Body of pancreas (tissue), 4 donors: ENCODE results near the gene TAF13. TPM values are rescaled to one million over a fixed set of nuclear protein-coding genes. Genes with fewer than 3 reads are reported as not detected.
A peak's percentile ranks its signal among the peaks of the same experiment; 100 is the strongest.
"Not testable (repeated sequence)": the region's sequence is repeated elsewhere in the genome, so short reads cannot be mapped to it uniquely, and the experiment has no call there.

Experiments
- ATAC-seq: fragments of 150-250 bp; one replicate; pipeline ENCODE4 v1.9.1; 2016
- DNase-seq, 4 donors: peaks; one replicate each; pipeline ENCODE4 v3.0.0-alpha.2; 2019
- H3K27ac ChIP-seq, 4 donors: fragments of 200-600 bp; sonication (generic); 1 replicate in 3 of 4; 2 replicates in 1 of 4; pipeline versions ENCODE4 v1.5.1 to v1.6.1; 2016 to 2019; ENCODE audit warnings: mild to moderate bottlenecking in 1 of 4, mixed read lengths in 1 of 4, moderate library complexity in 1 of 4
- H3K27me3 ChIP-seq, 2 donors: fragments of 200-600 bp; sonication (generic); one replicate each; pipeline ENCODE4 v1.6.0; 2016; ENCODE audit warnings: mild to moderate bottlenecking in 1 of 2
- H3K36me3 ChIP-seq, 2 donors: fragments of 200-600 bp; sonication (generic); replicated peaks in 1 of 2; 2 replicates each; pipeline ENCODE4 v1.5.1; 2016; ENCODE audit warnings: low read depth in 2 of 2; ENCODE audit not compliant: insufficient read depth in 1 of 2
- H3K4me1 ChIP-seq: fragments of 200-600 bp; sonication (generic); one replicate; pipeline ENCODE4 v1.6.0; 2016
- H3K4me3 ChIP-seq, 2 donors: fragments of 200-600 bp; sonication (generic); 1 replicate in 1 of 2; 2 replicates in 1 of 2; pipeline ENCODE4 v1.5.1; 2016 to 2019
- H3K9me3 ChIP-seq, 3 donors: fragments of 200-600 bp; sonication (generic); 1 replicate in 2 of 3; 2 replicates in 1 of 3; pipeline ENCODE4 v1.5.1; 2016
- CTCF ChIP-seq, 7 experiments: fragments of 450-650 bp in 4 of 7; fragments of 200-600 bp in 3 of 7; sonication (generic) in 3 of 7; IDR thresholded peaks; one replicate each; pipeline ENCODE4 v1.5.1; 2016 to 2019; ENCODE audit warnings: antibody characterized with exemption in 7 of 7
- POLR2A ChIP-seq, 3 donors: fragments of 450-650 bp; IDR thresholded peaks; one replicate each; pipeline ENCODE4 v1.6.1; 2016; ENCODE audit warnings: antibody characterized with exemption in 3 of 3, mild to moderate bottlenecking in 2 of 3
- WGBS, 2 donors: methylation state at CpG; one replicate each; pipeline ENCODE4 v1.1.5; 2017; 5-methylcytosine and 5-hydroxymethylcytosine counted together
- intact Hi-C: fragments of 100-400 bp; cut with DNase I; formaldehyde crosslinking; loops from one replicate; pipeline ENCODE4 v1.15.1; 2023
- total RNA-seq, 2 donors: library from RNA; depleted of rRNA; stranded (reverse); fragments of >200 nt; gene quantifications; one replicate each; pipeline ENCODE4 v1.1.0, GENCODE V29; 2016

Gene TAF13
- total RNA-seq, 2 donors from 2014 or later = 5.9 to 18.4 TPM

- no peak for TF ChIP-seq POLR2A (IDR thresholded peaks at IDR 0.05)
- no peak for TF ChIP-seq CTCF (IDR thresholded peaks at IDR 0.05)
- no peaks in the 10 kb centered on the region for H3K9me3 ChIP-seq
- intact Hi-C loops = no loop called here
- no peaks in the 10 kb centered on the region for H3K27me3 ChIP-seq
- H3K4me1 ChIP-seq = peaks cover 4% of the 10 kb centered on the region
- no peak for ATAC-seq
- no peak overlapping the region for H3K4me3 ChIP-seq
- 84 to 99% methylated on average over 4 of the region's 4 CpGs for WGBS, 2 donors
- no peak for DNase-seq
- H3K36me3 ChIP-seq = peaks cover 0 to 7% of the 10 kb centered on the region in 2 donors
- H3K27ac ChIP-seq = no peak overlapping the region
Observed at GRCh38 chr1:109061183-109061582, 14.6 kb downstream of the TAF13 start.

- 43 to 47% methylated on average over 7 of the region's 7 CpGs for WGBS, 2 donors
- Histone ChIP-seq H3K4me1 (peaks cover 4% of the 10 kb centered on the region), H3K27ac (no peak overlapping the region), H3K9me3 (no peaks in the 10 kb centered on the region), H3K36me3 (peaks cover 0 to 7% of the 10 kb centered on the region in 2 donors), H3K4me3 (no peak overlapping the region), H3K27me3 (no peaks in the 10 kb centered on the region)
- DNase-seq = peak in 3 of 4 donors; percentile 24 to 29 (median 28)
- no peak for TF ChIP-seq CTCF (IDR thresholded peaks at IDR 0.05)
- no peak for TF ChIP-seq POLR2A (IDR thresholded peaks at IDR 0.05)
- no peak for ATAC-seq
- intact Hi-C loops = no loop called here
Observed at GRCh38 chr1:109060707-109061106, 15.1 kb downstream of the TAF13 start.

- intact Hi-C loops = no loop called here
- Histone ChIP-seq H3K27me3 (no peaks in the 10 kb centered on the region), H3K4me3 (no peak overlapping the region), H3K27ac (no peak overlapping the region), H3K4me1 (peaks cover 4% of the 10 kb centered on the region), H3K36me3 (peaks cover 0 to 2% of the 10 kb centered on the region in 2 donors), H3K9me3 (no peaks in the 10 kb centered on the region)
- DNase-seq (no peak), ATAC-seq (no peak)
- TF ChIP-seq CTCF (IDR thresholded peaks at IDR 0.05) (no peak), POLR2A (IDR thresholded peaks at IDR 0.05) (no peak)
Observed at GRCh38 chr1:109059026-109059425, 16.8 kb downstream of the TAF13 start.

GRCh38 chr1:109056064-109056463 is 19.7 kb downstream of the TAF13 start:
- TF ChIP-seq CTCF (IDR thresholded peaks at IDR 0.05) = no peak
- TF ChIP-seq POLR2A (IDR thresholded peaks at IDR 0.05) = no peak
- H3K9me3 ChIP-seq = no peaks in the 10 kb centered on the region
- peaks cover 4% of the 10 kb centered on the region for H3K4me1 ChIP-seq
- 81 to 85% methylated on average over 3 of the region's 3 CpGs for WGBS, 2 donors
- no peaks in the 10 kb centered on the region for H3K27me3 ChIP-seq
- no peaks in the 10 kb centered on the region for H3K36me3 ChIP-seq
- H3K4me3 ChIP-seq = no peak overlapping the region
- intact Hi-C loops = no loop called here
- no peak for DNase-seq
- H3K27ac ChIP-seq = no peak overlapping the region
- no peak for ATAC-seq

GRCh38 chr1:109052145-109052544 is 23.7 kb downstream of the TAF13 start:
- H3K27me3 ChIP-seq, DNase-seq, H3K4me3 ChIP-seq, H3K4me1 ChIP-seq, H3K36me3 ChIP-seq, ATAC-seq, H3K27ac ChIP-seq, intact Hi-C loops, H3K9me3 ChIP-seq: not testable (repeated sequence)
- WGBS, 2 donors = 87 to 97% methylated on average over 3 of the region's 3 CpGs
